B cell (primary cell): ENCODE measurements around the gene LMAN1. TPM values are rescaled to one million over a fixed set of nuclear protein-coding genes. Genes with fewer than 3 reads are reported as not detected.

Experiments
- ATAC-seq: fragments of 200-7000 bp; cut with Tn5 transposase; one replicate; pipeline ENCODE4 v1.10.0; 2021; ENCODE audit warnings: low read depth, mild to moderate bottlenecking, moderate number of reproducible peaks, moderate library complexity
- CTCF ChIA-PET: fragments of 350-600 bp; sonication (Branson Sonifier 250); formaldehyde crosslinking; loops from one replicate; lab custom pipeline; 2021; ENCODE audit warnings: antibody characterized with exemption, inconsistent platforms; lab: Charles Lee
- POLR2A ChIA-PET: fragments of 350-600 bp; sonication (Branson Sonifier 250); formaldehyde crosslinking; loops from one replicate; lab custom pipeline; 2021; ENCODE audit warnings: antibody characterized with exemption; lab: Charles Lee
- DNase-seq: peaks from one replicate; pipeline ENCODE4 v3.0.0; 2013
- H2AFZ ChIP-seq: 2 replicates; pipeline ENCODE4 v1.6.1; 2012; ENCODE audit warnings: mild to moderate bottlenecking, low read depth, low read length; ENCODE audit not compliant: insufficient read depth, poor library complexity, severe bottlenecking
- H3K27ac ChIP-seq, 2 donors: 1 replicate in 1 of 2; 2 replicates in 1 of 2; pipeline ENCODE4 v1.5.1; 2012 to 2013; ENCODE audit warnings: low read length in 2 of 2, mild to moderate bottlenecking in 2 of 2, moderate library complexity in 1 of 2
- H3K27me3 ChIP-seq, 4 experiments: fragments of 200-600 bp in 1 of 4; sonication (generic) in 1 of 4; replicated peaks in 1 of 4; 1 replicate in 2 of 4; 2 replicates in 2 of 4; pipeline versions ENCODE4 v1.6.1 to v1.7.0; 2013 to 2016; ENCODE audit warnings: low read length in 3 of 4, mild to moderate bottlenecking in 2 of 4, mixed read lengths in 1 of 4, moderate library complexity in 1 of 4; ENCODE audit not compliant: insufficient read depth in 4 of 4, control insufficient read depth in 3 of 4; ENCODE audit errors: control extremely low read depth in 1 of 4
- H3K36me3 ChIP-seq, 2 experiments: replicated peaks in 1 of 2; 1 replicate in 1 of 2; 2 replicates in 1 of 2; pipeline versions ENCODE4 v1.6.1 to v1.7.1; 2013; ENCODE audit warnings: low read length in 1 of 2; ENCODE audit not compliant: insufficient read depth in 2 of 2, control insufficient read depth in 1 of 2; ENCODE audit errors: control extremely low read depth in 1 of 2, extremely low read depth in 1 of 2
- H3K4me1 ChIP-seq, 2 donors: fragments of 200-600 bp in 1 of 2; sonication (generic) in 1 of 2; 1 replicate in 1 of 2; 2 replicates in 1 of 2; pipeline versions ENCODE4 v1.5.1 to v1.6.1; 2013 to 2017; ENCODE audit warnings: low read length in 2 of 2; ENCODE audit not compliant: control insufficient read depth in 2 of 2, insufficient read depth in 2 of 2
- H3K4me2 ChIP-seq: replicated peaks from 2 replicates; pipeline ENCODE3; 2012; ENCODE audit warnings: mild to moderate bottlenecking, low read depth, low read length; ENCODE audit not compliant: poor library complexity, severe bottlenecking
- H3K4me3 ChIP-seq, 5 experiments: fragments of 200-600 bp in 1 of 5; sonication (generic) in 1 of 5; 1 replicate in 3 of 5; 2 replicates in 2 of 5; pipeline versions ENCODE4 v1.5.1 to v1.7.0; 2011 to 2016; ENCODE audit warnings: low read length in 4 of 5, mild to moderate bottlenecking in 4 of 5, low read depth in 2 of 5, control low read depth in 1 of 5, moderate library complexity in 1 of 5; ENCODE audit not compliant: insufficient read depth in 1 of 5; ENCODE audit errors: control extremely low read depth in 1 of 5, extremely low read depth in 1 of 5
- H3K79me2 ChIP-seq: fragments of 200-600 bp; sonication (generic); one replicate; pipeline ENCODE4 v1.6.0; 2016; ENCODE audit warnings: low read length; ENCODE audit not compliant: control insufficient read depth, insufficient read depth
- H3K9ac ChIP-seq: fragments of 200-600 bp; sonication (generic); 2 replicates; pipeline ENCODE4 v1.6.1; 2017; ENCODE audit warnings: mild to moderate bottlenecking, low read length, moderate library complexity
- H3K9me3 ChIP-seq, 3 donors: one replicate each; pipeline versions ENCODE4 v1.6.1 to v1.7.1; 2013; ENCODE audit warnings: low read length in 2 of 3; ENCODE audit not compliant: control insufficient read depth in 2 of 3, insufficient read depth in 1 of 3; ENCODE audit errors: control extremely low read depth in 1 of 3
- H4K20me1 ChIP-seq: 2 replicates; pipeline ENCODE4 v1.6.0; 2012; ENCODE audit warnings: mild to moderate bottlenecking, low read length; ENCODE audit not compliant: insufficient read depth, control insufficient read depth, poor library complexity, severe bottlenecking
- H3K27ac Mint-ChIP-seq: one replicate; pipeline ENCODE4 v1.8.0; 2021; ENCODE audit warnings: mixed read lengths
- H3K27me3 Mint-ChIP-seq: one replicate; pipeline ENCODE4 v1.8.0; 2021; ENCODE audit warnings: mixed read lengths
- H3K4me1 Mint-ChIP-seq: one replicate; pipeline ENCODE4 v1.8.0; 2021; ENCODE audit warnings: mixed read lengths
- H3K4me3 Mint-ChIP-seq: one replicate; pipeline ENCODE4 v1.8.0; 2021; ENCODE audit warnings: mixed read lengths
- H3K9me3 Mint-ChIP-seq: one replicate; pipeline ENCODE4 v1.8.0; 2022; ENCODE audit warnings: mixed read lengths; ENCODE audit not compliant: insufficient read depth
- CTCF ChIP-seq: fragments of 200-600 bp; IDR thresholded peaks from one replicate; pipeline ENCODE4 v1.8.0; 2022; ENCODE audit warnings: antibody characterized with exemption, mild to moderate bottlenecking
- EZH2 ChIP-seq: IDR thresholded peaks from 2 replicates; pipeline ENCODE4 v1.6.1; 2012; ENCODE audit warnings: borderline replicate concordance, low read depth, mild to moderate bottlenecking, moderate library complexity, low read length; ENCODE audit not compliant: insufficient read depth, poor library complexity, severe bottlenecking
- WGBS: methylation state at CpG from one replicate; pipeline ENCODE4 v1.1.5; 2013; ENCODE audit warnings: missing lambda C conversion rate; ENCODE audit not compliant: insufficient coverage; 5-methylcytosine and 5-hydroxymethylcytosine counted together
- intact Hi-C: fragments of 100-400 bp; cut with micrococcal nuclease; formaldehyde crosslinking; loops from one replicate; pipeline ENCODE4 v1.10.0; 2022
- polyA plus RNA-seq: library from polyadenylated mRNA; depleted of rRNA; stranded (reverse); fragments of >200 nt; gene quantifications from 2 replicates; pipeline ENCODE4 v1.2.3, GENCODE V29; 2012
- total RNA-seq, 2 donors: library from RNA; stranded (reverse); fragments of 120-200 nt in 1 of 2; gene quantifications; 1 replicate in 1 of 2; 2 replicates in 1 of 2; pipeline versions ENCODE4 v1.2.3 to v1.2.4, GENCODE V29; 2013 to 2022

Gene LMAN1
- total and polyA plus RNA-seq, 2 donors (not counting 1 experiment from before 2014, with no cell fraction given), result 9.2 to 41.1 TPM

- no peak overlapping the region for H3K9ac ChIP-seq
- no peak for TF ChIP-seq EZH2
- TF ChIP-seq CTCF, result no peak
- H4K20me1 ChIP-seq, result no peaks in the 10 kb centered on the region
- intact Hi-C loops, result no loop called here
- no peaks in the 10 kb centered on the region for H3K9me3 ChIP-seq
- 100% methylated on average over 4 of the region's 8 CpGs for WGBS
- H3K4me2 ChIP-seq, result no peak overlapping the region
- H3K4me1 ChIP-seq, result no peaks in the 10 kb centered on the region
- no peak for ATAC-seq
- no peak overlapping the region for H2AFZ ChIP-seq
- ChIA-PET POLR2A (no interaction called here), CTCF (interaction anchor here (1.1 to 1.2 kb wide), 2 partner anchors 11 to 13 kb away, joined by 3 to 5 read pairs; no protein-coding TSS in a partner anchor)
- no peaks in the 10 kb centered on the region for H3K79me2 ChIP-seq
- no peak for DNase-seq
- Mint-ChIP-seq H3K4me3 (no peak overlapping the region), H3K27ac (no peak overlapping the region), H3K27me3 (peaks cover 9% of the 10 kb centered on the region), H3K9me3 (no peaks in the 10 kb centered on the region), H3K4me1 (no peaks in the 10 kb centered on the region)
- H3K4me3 ChIP-seq, result no peak overlapping the region
- H3K27me3 ChIP-seq, result no peaks in the 10 kb centered on the region
- no peak overlapping the region for H3K27ac ChIP-seq
- H3K36me3 ChIP-seq, result no peaks in the 10 kb centered on the region
These were observed 28.0 kb upstream of the LMAN1 start for GRCh38 chr18:59386909-59387686.

DNA sequence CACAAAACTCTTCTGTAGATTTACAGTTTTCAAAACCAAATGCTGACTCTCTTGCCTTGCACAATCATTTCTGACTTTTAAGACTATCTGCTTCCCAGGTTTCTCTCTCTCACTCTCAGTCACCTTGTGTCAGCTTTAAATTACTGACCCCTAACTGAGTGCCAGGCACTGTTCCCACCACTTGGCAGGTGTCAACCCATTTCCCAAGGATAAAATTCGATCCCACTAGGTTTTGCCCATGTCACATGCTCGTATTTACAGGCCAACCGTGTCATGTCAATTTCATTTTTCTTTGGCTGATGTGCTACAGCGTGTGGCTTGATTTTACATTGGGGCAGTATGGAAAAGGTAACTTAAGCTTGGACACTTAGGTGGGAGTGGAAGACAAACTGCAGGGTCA is 26.1 kb upstream of the LMAN1 start:
- Histone ChIP-seq H3K27me3 (no peaks in the 10 kb centered on the region), H3K9ac (no peak overlapping the region), H3K4me1 (no peaks in the 10 kb centered on the region), H4K20me1 (no peaks in the 10 kb centered on the region), H3K36me3 (no peaks in the 10 kb centered on the region), H3K27ac (no peak overlapping the region), H2AFZ (no peak overlapping the region), H3K4me2 (no peak overlapping the region), H3K9me3 (no peaks in the 10 kb centered on the region), H3K4me3 (no peak overlapping the region), H3K79me2 (no peaks in the 10 kb centered on the region)
- TF ChIP-seq CTCF (no peak), EZH2 (no peak)
- H3K27ac Mint-ChIP-seq, result no peak overlapping the region
- DNase-seq, result no peak
- ChIA-PET POLR2A (no interaction called here), CTCF (no interaction called here)
- 82% methylated on average over 4 of the region's 4 CpGs for WGBS
- no peaks in the 10 kb centered on the region for H3K4me1 Mint-ChIP-seq
- no peaks in the 10 kb centered on the region for H3K9me3 Mint-ChIP-seq
- ATAC-seq, result no peak
- no peak overlapping the region for H3K4me3 Mint-ChIP-seq
- intact Hi-C loops, result no loop called here
- peaks cover 12% of the 10 kb centered on the region for H3K27me3 Mint-ChIP-seq
